NAMALWA (cell line): ENCODE results near the gene ZCCHC3.
A peak's percentile ranks its signal among the peaks of the same experiment; 100 is the strongest.
"Not testable (repeated sequence)": the region's sequence is repeated elsewhere in the genome, so short reads cannot be mapped to it uniquely, and the experiment has no call there.

Experiments used
- DNase-seq: peaks from one replicate; pipeline ENCODE4 v3.0.0-alpha.2; 2015; ENCODE audit warnings: low spot score

The ZCCHC3 gene

GRCh38 chr20:297098-297924 lies at the start of gene ZCCHC3:
TSS of gene ZCCHC3 (plus strand) at chr20:297570. CDS start at chr20:297587, 17 bp downstream.
- DNase-seq, result peak; percentile 92

- DNase-seq, result no peak
Observed at GRCh38 chr20:251354-251753, 46.0 kb upstream of the ZCCHC3 start.

GRCh38 chr20:252801-253200 lies 44.6 kb upstream of the ZCCHC3 start:
- no peak for DNase-seq

GRCh38 chr20:253447-253846 lies 43.9 kb upstream of the ZCCHC3 start:
- DNase-seq, result not testable (repeated sequence)

GRCh38 chr20:257419-257818 lies 40.0 kb upstream of the ZCCHC3 start, which contains the start of gene DEFB132:
TSS of gene DEFB132 (plus strand) at chr20:257724. CDS start at chr20:257779, 55 bp downstream.
- no peak for DNase-seq

GRCh38 chr20:258269-258858 lies 39.0 kb upstream of the ZCCHC3 start:
- no peak for DNase-seq

GRCh38 chr20:258963-259362 lies 38.4 kb upstream of the ZCCHC3 start:
- peak; percentile 17 for DNase-seq

- DNase-seq, result no peak
Observed at GRCh38 chr20:259981-260380, 37.4 kb upstream of the ZCCHC3 start.

- no peak for DNase-seq
Observed at GRCh38 chr20:263701-264100, 33.7 kb upstream of the ZCCHC3 start.

GRCh38 chr20:266596-267562 lies 30.5 kb upstream of the ZCCHC3 start:
- peak; percentile 88 for DNase-seq

- no peak for DNase-seq
Observed at GRCh38 chr20:270517-270916, 26.9 kb upstream of the ZCCHC3 start.

GRCh38 chr20:271069-271468 lies 26.3 kb upstream of the ZCCHC3 start:
- no peak for DNase-seq

- DNase-seq, result no peak
Observed at GRCh38 chr20:271528-271927, 25.8 kb upstream of the ZCCHC3 start.

GRCh38 chr20:272718-273117 lies 24.7 kb upstream of the ZCCHC3 start:
- DNase-seq, result no peak

- no peak for DNase-seq
Observed at GRCh38 chr20:273884-274283, 23.5 kb upstream of the ZCCHC3 start.

- no peak for DNase-seq
Observed at GRCh38 chr20:275791-276190, 21.6 kb upstream of the ZCCHC3 start.

- no peak for DNase-seq
Observed at GRCh38 chr20:276620-277495, 20.5 kb upstream of the ZCCHC3 start.

GRCh38 chr20:277496-277781 lies 19.9 kb upstream of the ZCCHC3 start:
- no peak for DNase-seq

GRCh38 chr20:278181-278580 lies 19.2 kb upstream of the ZCCHC3 start:
- DNase-seq, result no peak

- no peak for DNase-seq
Observed at GRCh38 chr20:278607-279571, 18.5 kb upstream of the ZCCHC3 start.
